Tibial artery (tissue), 4 donors: ENCODE results near the gene MAPKAP1.

Experiments used
- DNase-seq, 2 donors: peaks; one replicate each; pipeline ENCODE4 v3.0.0-alpha.2; 2019
- H3K27ac ChIP-seq, 2 donors: fragments of 200-600 bp; sonication (generic) in 1 of 2; 1 replicate in 1 of 2; 2 replicates in 1 of 2; pipeline ENCODE4 v1.5.1; 2018 to 2019; ENCODE audit warnings: mild to moderate bottlenecking in 1 of 2
- H3K27me3 ChIP-seq, 2 donors: fragments of 200-600 bp; sonication (generic) in 1 of 2; one replicate each; pipeline versions ENCODE4 v1.5.1 to v1.6.0; 2016 to 2019
- H3K36me3 ChIP-seq, 3 donors: fragments of 200-600 bp; sonication (generic) in 2 of 3; one replicate each; pipeline ENCODE4 v1.5.1; 2016 to 2019; ENCODE audit warnings: mild to moderate bottlenecking in 2 of 3
- H3K4me1 ChIP-seq, 4 donors: fragments of 200-600 bp; sonication (generic) in 2 of 4; 1 replicate in 3 of 4; 2 replicates in 1 of 4; pipeline ENCODE4 v1.5.1; 2016 to 2019
- H3K4me3 ChIP-seq, 2 donors: fragments of 200-600 bp; sonication (generic) in 1 of 2; 1 replicate in 1 of 2; 2 replicates in 1 of 2; pipeline ENCODE4 v1.5.1; 2018 to 2019; ENCODE audit warnings: mild to moderate bottlenecking in 2 of 2
- H3K9me3 ChIP-seq, 3 donors: fragments of 200-600 bp; sonication (generic) in 1 of 3; one replicate each; pipeline ENCODE4 v1.5.1; 2016 to 2019
- intact Hi-C: fragments of 100-400 bp; cut with DNase I; formaldehyde crosslinking; loops from one replicate; pipeline ENCODE4 v1.15.0; 2023; ENCODE audit warnings: low total_unique reads
- TF ChIP-seq, protein P1 (sequence below), 2 experiments: fragments of 200-600 bp in 1 of 2; fragments of 450-650 bp in 1 of 2; IDR thresholded peaks; one replicate each; pipeline ENCODE4 v1.5.1; 2017 to 2019; ENCODE audit warnings: antibody characterized with exemption in 2 of 2, mild to moderate bottlenecking in 1 of 2, moderate library complexity in 1 of 2

The MAPKAP1 gene

DNA sequence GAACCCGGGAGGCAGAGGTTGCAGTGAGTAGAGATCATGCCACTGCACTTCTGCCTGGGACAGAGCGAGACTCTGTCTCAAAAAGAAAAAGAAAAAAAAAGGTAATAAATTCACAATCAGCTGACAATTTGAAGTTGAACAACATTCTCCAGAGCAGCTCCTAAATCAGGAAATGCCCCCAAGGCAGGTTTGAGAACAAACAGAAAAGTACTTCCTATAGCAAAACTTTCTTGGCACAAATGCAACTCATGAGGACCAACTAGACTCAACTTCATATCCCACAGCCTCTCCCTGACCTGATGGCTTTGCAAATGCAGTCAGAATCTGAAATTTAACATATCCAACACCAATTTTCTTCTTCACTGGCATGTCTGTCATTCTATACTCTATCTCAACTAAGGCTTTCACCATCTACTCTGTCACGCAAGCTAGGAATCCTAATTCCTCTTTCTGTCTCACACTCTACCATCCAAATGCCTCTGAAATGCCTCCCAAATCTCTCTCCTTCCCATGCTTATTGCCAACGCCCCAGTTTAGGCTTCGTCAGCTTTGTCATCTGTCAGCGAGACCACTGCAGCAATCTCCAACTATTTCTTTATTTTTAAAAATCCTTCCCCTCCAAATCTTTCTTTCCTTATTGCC, 113.3 kb downstream of the MAPKAP1 start:
- no peaks in the 10 kb centered on the region for H3K4me1 ChIP-seq
- intact Hi-C loops: no loop called here
- H3K36me3 ChIP-seq: no peaks in the 10 kb centered on the region
- no peaks in the 10 kb centered on the region for H3K9me3 ChIP-seq
- H3K27ac ChIP-seq: no peak overlapping the region
- no peak for DNase-seq
- no peak overlapping the region for H3K4me3 ChIP-seq
- TF ChIP-seq, protein P1, sequence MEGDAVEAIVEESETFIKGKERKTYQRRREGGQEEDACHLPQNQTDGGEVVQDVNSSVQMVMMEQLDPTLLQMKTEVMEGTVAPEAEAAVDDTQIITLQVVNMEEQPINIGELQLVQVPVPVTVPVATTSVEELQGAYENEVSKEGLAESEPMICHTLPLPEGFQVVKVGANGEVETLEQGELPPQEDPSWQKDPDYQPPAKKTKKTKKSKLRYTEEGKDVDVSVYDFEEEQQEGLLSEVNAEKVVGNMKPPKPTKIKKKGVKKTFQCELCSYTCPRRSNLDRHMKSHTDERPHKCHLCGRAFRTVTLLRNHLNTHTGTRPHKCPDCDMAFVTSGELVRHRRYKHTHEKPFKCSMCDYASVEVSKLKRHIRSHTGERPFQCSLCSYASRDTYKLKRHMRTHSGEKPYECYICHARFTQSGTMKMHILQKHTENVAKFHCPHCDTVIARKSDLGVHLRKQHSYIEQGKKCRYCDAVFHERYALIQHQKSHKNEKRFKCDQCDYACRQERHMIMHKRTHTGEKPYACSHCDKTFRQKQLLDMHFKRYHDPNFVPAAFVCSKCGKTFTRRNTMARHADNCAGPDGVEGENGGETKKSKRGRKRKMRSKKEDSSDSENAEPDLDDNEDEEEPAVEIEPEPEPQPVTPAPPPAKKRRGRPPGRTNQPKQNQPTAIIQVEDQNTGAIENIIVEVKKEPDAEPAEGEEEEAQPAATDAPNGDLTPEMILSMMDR (IDR thresholded peaks at IDR 0.05): no peak
- H3K27me3 ChIP-seq: no peaks in the 10 kb centered on the region

DNA sequence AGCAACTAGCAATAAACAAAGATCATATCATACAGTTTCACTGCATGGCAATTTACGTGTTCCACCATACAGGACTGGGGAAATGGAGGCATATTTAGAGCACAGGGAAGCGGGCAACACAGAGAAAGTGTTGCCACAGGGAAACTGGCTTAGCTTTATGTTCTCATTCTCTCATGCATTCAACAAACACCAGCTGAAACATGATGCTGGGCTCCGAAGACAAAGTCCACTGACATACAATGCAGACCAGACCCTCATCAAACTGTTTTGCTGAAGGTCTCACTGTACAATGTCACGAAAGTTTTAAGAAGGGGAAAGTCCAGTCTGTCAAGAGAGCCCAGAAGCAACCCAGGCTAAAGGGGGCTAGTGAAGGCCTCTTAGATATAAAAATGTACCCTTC, 115.1 kb downstream of the MAPKAP1 start:
- Histone ChIP-seq H3K27ac (no peak overlapping the region), H3K4me3 (no peak overlapping the region), H3K9me3 (no peaks in the 10 kb centered on the region), H3K36me3 (no peaks in the 10 kb centered on the region), H3K4me1 (no peaks in the 10 kb centered on the region), H3K27me3 (no peaks in the 10 kb centered on the region)
- TF ChIP-seq, protein P1 (IDR thresholded peaks at IDR 0.05): no peak
- intact Hi-C loops: no loop called here
- DNase-seq: no peak

DNA sequence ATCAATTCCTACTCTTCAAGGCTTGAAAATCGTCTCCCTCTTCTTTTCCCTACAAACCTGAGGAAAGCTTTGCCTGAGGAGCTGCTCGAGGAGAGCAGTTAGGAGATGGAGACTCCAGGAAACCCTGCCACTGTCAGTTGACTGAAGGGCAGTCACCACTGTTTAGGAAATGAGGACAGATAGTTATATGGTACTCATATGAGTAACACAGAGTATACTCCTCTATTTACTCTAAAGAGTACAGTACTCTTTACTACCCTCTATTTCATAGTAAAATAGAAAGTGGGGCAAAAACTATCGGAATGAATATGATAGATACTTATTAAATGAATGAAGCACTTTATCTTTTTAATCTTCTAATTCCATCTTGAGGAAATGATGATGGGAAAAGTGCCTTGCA, 115.8 kb downstream of the MAPKAP1 start:
- Histone ChIP-seq H3K36me3 (no peaks in the 10 kb centered on the region), H3K4me1 (no peaks in the 10 kb centered on the region), H3K4me3 (no peak overlapping the region), H3K9me3 (no peaks in the 10 kb centered on the region), H3K27ac (no peak overlapping the region), H3K27me3 (no peaks in the 10 kb centered on the region)
- no peak for DNase-seq
- TF ChIP-seq, protein P1 (IDR thresholded peaks at IDR 0.05): no peak
- intact Hi-C loops: no loop called here

DNA sequence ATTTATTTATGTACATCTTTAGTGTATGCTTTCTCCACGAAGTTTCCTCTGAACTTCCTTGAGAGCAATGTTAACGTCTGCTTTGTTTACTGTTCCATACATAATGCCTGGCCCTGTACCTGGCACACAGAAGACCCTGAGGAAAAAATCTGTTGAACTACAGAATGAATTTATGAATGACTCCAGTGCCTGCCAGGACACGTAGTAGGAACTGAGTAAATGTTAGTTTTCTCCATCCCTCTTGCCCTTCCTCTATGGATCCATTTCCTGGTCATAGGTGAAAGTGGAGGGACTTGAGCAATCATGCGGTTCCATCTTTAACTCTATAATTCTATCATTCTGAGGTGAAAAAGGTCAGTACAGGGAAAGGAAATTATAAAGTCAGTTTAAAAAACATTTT, 117.7 kb downstream of the MAPKAP1 start:
- peaks cover 0 to 5% (median 0%) of the 10 kb centered on the region in 3 donors for H3K36me3 ChIP-seq
- no peak overlapping the region for H3K27ac ChIP-seq
- no peaks in the 10 kb centered on the region for H3K9me3 ChIP-seq
- TF ChIP-seq, protein P1 (IDR thresholded peaks at IDR 0.05): no peak
- no peak overlapping the region for H3K4me3 ChIP-seq
- intact Hi-C loops: no loop called here
- H3K4me1 ChIP-seq: no peaks in the 10 kb centered on the region
- H3K27me3 ChIP-seq: no peaks in the 10 kb centered on the region
- DNase-seq: no peak

DNA sequence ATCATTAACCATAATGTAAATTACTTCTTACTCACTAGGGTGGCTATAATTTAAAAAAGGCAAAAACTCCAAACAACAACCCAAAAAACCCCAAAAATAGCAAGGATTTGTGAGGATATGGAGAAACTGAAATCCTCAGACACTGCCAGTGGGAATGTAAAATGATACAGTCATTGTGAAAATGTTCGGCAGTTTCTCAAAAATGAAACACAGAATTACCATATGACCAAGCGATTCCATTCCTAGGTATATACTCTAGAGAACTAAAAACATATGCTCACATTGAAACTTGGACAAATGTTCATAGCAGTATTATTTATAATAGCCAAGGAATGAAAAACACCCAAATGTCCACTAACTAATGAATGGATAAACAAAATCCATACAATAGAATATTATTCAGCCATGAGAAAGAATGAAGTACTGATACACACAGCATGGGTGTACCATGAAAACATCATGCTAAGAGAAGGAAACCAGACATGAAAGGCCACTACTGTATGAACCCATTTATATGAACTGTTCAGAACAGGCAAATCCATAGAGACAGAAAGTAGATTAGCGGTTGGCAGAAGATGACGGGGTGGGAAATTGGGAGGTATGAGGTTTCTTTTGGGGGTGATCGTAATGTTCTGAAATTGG, 119.1 kb downstream of the MAPKAP1 start:
- DNase-seq: no peak

More for the DNA sequence above, 119.1 kb downstream of the MAPKAP1 start:
- Histone ChIP-seq H3K27ac (no peak overlapping the region), H3K27me3 (no peaks in the 10 kb centered on the region), H3K4me3 (no peak overlapping the region), H3K9me3 (no peaks in the 10 kb centered on the region), H3K36me3 (peaks cover 0 to 5% (median 0%) of the 10 kb centered on the region in 3 donors), H3K4me1 (no peaks in the 10 kb centered on the region)
- TF ChIP-seq, protein P1 (IDR thresholded peaks at IDR 0.05): no peak
- intact Hi-C loops: no loop called here
